ENCODE measurements around the gene CEACAM6.

DNA sequence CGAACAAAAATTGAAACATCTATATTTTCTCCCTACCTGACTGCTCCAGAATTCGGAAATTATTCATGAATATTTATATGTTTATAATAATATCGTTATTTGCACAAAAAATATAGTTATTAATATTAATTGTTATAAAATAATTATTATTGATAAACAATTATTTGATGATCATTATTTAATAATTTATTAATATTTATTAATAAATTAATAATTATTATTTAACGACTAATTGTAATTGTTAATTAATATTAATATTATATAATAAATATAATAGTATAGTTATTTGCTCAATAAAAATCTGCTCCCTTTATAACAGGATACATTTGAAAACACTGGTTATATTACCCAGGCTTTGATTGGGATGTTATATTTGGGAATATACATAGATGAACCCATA is 14.3 kb downstream of the CEACAM6 start:
- TF ChIP-seq CTCF (IDR thresholded peaks at IDR 0.05) (no peak), POLR2A (IDR thresholded peaks at IDR 0.05) (no peak)
